Astrocyte (in vitro differentiated cells and primary cell): ENCODE data around the gene HAVCR2. TPM values are rescaled to one million over a fixed set of nuclear protein-coding genes. Genes with fewer than 3 reads are reported as not detected.
A peak's percentile ranks its signal among the peaks of the same experiment; 100 is the strongest.
"Not testable (repeated sequence)": the region's sequence is repeated elsewhere in the genome, so short reads cannot be mapped to it uniquely, and the experiment has no call there.

Experiments used
- DNase-seq: peaks from one replicate; pipeline ENCODE4 v3.0.0-alpha.2; 2010; ENCODE audit warnings: low read depth
- FAIRE-seq: peaks from 2 replicates; lab custom pipeline; 2011; peaks lifted over from hg19 to GRCh38; lab: Jason Lieb, UNC
- H2AFZ ChIP-seq: 2 replicates; pipeline ENCODE4 v1.6.0; 2012; ENCODE audit warnings: low read depth, low read length, inconsistent platforms
- H3K27ac ChIP-seq: 2 replicates; pipeline ENCODE4 v1.5.1; 2011; ENCODE audit warnings: low read depth, low read length, inconsistent platforms
- H3K27me3 ChIP-seq: 2 replicates; pipeline ENCODE4 v1.6.0; 2011; ENCODE audit warnings: low read length, inconsistent platforms; ENCODE audit not compliant: insufficient read depth
- H3K36me3 ChIP-seq: 2 replicates; pipeline ENCODE4 v1.5.1; 2011; ENCODE audit warnings: low read length, inconsistent platforms; ENCODE audit not compliant: insufficient read depth
- H3K4me1 ChIP-seq: 2 replicates; pipeline ENCODE4 v1.5.1; 2011; ENCODE audit warnings: low read length, inconsistent platforms; ENCODE audit not compliant: insufficient read depth
- H3K4me2 ChIP-seq: 2 replicates; pipeline ENCODE4 v1.6.0; 2012; ENCODE audit warnings: low read length, inconsistent platforms
- H3K4me3 ChIP-seq: 2 replicates; pipeline ENCODE4 v1.5.1; 2011; ENCODE audit warnings: low read depth, mild to moderate bottlenecking, low read length, inconsistent platforms; ENCODE audit not compliant: insufficient read depth
- H3K79me2 ChIP-seq: 2 replicates; pipeline ENCODE4 v1.6.0; 2012; ENCODE audit warnings: mild to moderate bottlenecking, low read length, inconsistent platforms; ENCODE audit not compliant: insufficient read depth
- H3K9ac ChIP-seq: 2 replicates; pipeline ENCODE4 v1.6.0; 2012; ENCODE audit warnings: mild to moderate bottlenecking, low read length, inconsistent platforms
- H3K9me3 ChIP-seq: 2 replicates; pipeline ENCODE4 v1.5.1; 2012; ENCODE audit warnings: low read depth, mild to moderate bottlenecking, low read length, inconsistent platforms; ENCODE audit not compliant: insufficient read depth
- H4K20me1 ChIP-seq: 2 replicates; pipeline ENCODE4 v1.6.0; 2012; ENCODE audit warnings: low read length, inconsistent platforms; ENCODE audit not compliant: insufficient read depth
- H3K27ac Mint-ChIP-seq: one replicate; pipeline ENCODE4 v1.8.0; 2021; ENCODE audit warnings: mild to moderate bottlenecking, mixed read lengths; ENCODE audit not compliant: unreplicated experiment
- H3K27me3 Mint-ChIP-seq: one replicate; pipeline ENCODE4 v1.8.0; 2021; ENCODE audit warnings: low read depth, mixed read lengths; ENCODE audit not compliant: unreplicated experiment
- H3K36me3 Mint-ChIP-seq: one replicate; pipeline ENCODE4 v1.8.0; 2021; ENCODE audit warnings: low read depth, mixed read lengths; ENCODE audit not compliant: unreplicated experiment
- H3K4me1 Mint-ChIP-seq: one replicate; pipeline ENCODE4 v1.8.0; 2021; ENCODE audit warnings: low read depth, mixed read lengths; ENCODE audit not compliant: unreplicated experiment
- H3K4me3 Mint-ChIP-seq: one replicate; pipeline ENCODE4 v1.8.0; 2021; ENCODE audit warnings: mild to moderate bottlenecking, moderate library complexity, mixed read lengths; ENCODE audit not compliant: unreplicated experiment
- H3K9me3 Mint-ChIP-seq: one replicate; pipeline ENCODE4 v1.8.0; 2021; ENCODE audit warnings: mild to moderate bottlenecking, mixed read lengths; ENCODE audit not compliant: unreplicated experiment
- EZH2 ChIP-seq: IDR thresholded peaks from 2 replicates; pipeline ENCODE4 v1.6.1; 2012; ENCODE audit warnings: mild to moderate bottlenecking, low read length, inconsistent platforms; ENCODE audit not compliant: insufficient read depth
- total RNA-seq: library from RNA; stranded (reverse); gene quantifications from 2 replicates; pipeline ENCODE4 v1.2.1, GENCODE V29; 2021
- TF ChIP-seq, protein P1 (sequence below): IDR thresholded peaks from 2 replicates; pipeline ENCODE4 v1.5.1; 2011; ENCODE audit warnings: low read depth, mild to moderate bottlenecking, inconsistent platforms, low read length, moderate library complexity; ENCODE audit not compliant: insufficient read depth

HAVCR2 gene
- total RNA-seq, 1 donor from 2014 or later = 7.4 TPM

DNA sequence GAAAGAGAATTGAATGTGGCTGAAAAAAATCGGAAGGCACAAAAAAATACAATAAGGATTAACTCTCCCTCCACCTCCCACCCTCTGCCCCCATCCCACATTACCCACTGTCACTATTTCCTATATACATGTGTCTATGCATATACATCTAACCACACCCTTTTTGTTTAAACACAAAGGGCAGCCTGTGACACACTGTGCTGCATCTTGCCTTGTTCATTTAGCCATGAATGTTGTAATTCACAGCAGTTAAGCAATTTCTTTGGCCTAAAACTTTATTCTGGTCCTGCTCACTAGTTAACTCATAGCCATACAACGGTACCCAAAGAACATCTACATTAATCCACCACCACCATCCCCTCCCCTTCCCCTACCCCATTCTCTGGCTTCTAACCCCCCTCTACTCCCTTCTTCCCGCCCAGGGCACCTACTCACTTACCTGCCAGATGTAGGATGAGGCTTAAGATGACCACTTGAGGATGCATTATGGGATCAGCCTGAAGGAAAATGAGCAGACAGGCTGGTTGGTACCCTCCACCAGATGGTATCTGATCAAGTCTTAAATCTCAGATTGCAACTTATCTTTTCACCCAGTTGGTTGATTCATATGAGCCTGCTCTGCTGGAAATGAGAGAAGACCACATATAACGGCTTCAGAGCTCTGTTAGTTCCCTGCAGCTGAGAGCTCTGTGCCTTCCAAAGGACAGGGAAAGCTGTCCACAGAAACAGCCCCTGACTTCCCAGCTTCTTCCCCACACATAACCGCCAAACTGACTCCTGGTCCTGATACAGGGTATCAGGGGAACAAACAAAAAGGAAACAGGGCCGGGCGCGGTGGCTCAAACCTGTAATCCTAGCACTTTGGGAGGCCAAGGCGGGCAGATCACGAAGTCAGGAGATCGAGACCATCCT, 51.1 kb downstream of the HAVCR2 start:
- H3K9ac ChIP-seq = no peak overlapping the region
- no peak for DNase-seq
- no peak overlapping the region for H3K27ac ChIP-seq
- no peak overlapping the region for H2AFZ ChIP-seq
- no peak overlapping the region for H3K4me2 ChIP-seq
- no peak overlapping the region for H3K27ac Mint-ChIP-seq
- no peak overlapping the region for H3K4me3 ChIP-seq
- H3K9me3 ChIP-seq = no peaks in the 10 kb centered on the region
- no peaks in the 10 kb centered on the region for H3K36me3 Mint-ChIP-seq
- H3K9me3 Mint-ChIP-seq = no peaks in the 10 kb centered on the region
- no peak for FAIRE-seq
- no peaks in the 10 kb centered on the region for H3K4me1 ChIP-seq
- H3K4me1 Mint-ChIP-seq = peaks cover 6% of the 10 kb centered on the region
- no peak for TF ChIP-seq EZH2
- TF ChIP-seq, protein P1, sequence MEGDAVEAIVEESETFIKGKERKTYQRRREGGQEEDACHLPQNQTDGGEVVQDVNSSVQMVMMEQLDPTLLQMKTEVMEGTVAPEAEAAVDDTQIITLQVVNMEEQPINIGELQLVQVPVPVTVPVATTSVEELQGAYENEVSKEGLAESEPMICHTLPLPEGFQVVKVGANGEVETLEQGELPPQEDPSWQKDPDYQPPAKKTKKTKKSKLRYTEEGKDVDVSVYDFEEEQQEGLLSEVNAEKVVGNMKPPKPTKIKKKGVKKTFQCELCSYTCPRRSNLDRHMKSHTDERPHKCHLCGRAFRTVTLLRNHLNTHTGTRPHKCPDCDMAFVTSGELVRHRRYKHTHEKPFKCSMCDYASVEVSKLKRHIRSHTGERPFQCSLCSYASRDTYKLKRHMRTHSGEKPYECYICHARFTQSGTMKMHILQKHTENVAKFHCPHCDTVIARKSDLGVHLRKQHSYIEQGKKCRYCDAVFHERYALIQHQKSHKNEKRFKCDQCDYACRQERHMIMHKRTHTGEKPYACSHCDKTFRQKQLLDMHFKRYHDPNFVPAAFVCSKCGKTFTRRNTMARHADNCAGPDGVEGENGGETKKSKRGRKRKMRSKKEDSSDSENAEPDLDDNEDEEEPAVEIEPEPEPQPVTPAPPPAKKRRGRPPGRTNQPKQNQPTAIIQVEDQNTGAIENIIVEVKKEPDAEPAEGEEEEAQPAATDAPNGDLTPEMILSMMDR = no peak
- H3K4me3 Mint-ChIP-seq = no peak overlapping the region
- no peaks in the 10 kb centered on the region for H3K79me2 ChIP-seq
- H3K27me3 ChIP-seq = no peaks in the 10 kb centered on the region
- no peaks in the 10 kb centered on the region for H3K27me3 Mint-ChIP-seq
- H4K20me1 ChIP-seq = no peaks in the 10 kb centered on the region
- H3K36me3 ChIP-seq = no peaks in the 10 kb centered on the region

DNA sequence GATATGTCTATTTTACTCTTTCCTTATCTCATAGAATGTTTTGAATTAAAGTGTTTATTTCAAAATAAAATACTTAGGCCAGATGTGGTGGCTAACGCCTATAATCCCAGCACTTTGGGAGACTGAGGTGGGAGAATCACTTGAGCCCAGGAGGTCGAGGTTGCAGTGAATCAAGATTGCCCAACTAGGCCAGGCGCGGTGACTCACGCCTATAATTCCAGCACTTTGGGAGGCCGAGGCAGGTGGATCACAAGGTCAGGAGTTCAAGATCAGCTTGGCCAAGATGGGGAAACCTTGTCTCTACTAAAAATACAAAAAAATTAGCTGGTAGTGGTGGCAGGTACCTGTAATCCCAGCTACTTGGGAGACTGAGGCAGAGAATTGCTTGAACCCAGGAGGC, 52.0 kb downstream of the HAVCR2 start:
- H3K4me1 Mint-ChIP-seq, H3K79me2 ChIP-seq, H4K20me1 ChIP-seq, H2AFZ ChIP-seq, H3K27ac Mint-ChIP-seq, H3K36me3 Mint-ChIP-seq, H3K27me3 Mint-ChIP-seq, H3K4me3 Mint-ChIP-seq, FAIRE-seq, H3K4me3 ChIP-seq, H3K27me3 ChIP-seq, H3K9me3 Mint-ChIP-seq, H3K4me2 ChIP-seq, H3K4me1 ChIP-seq, H3K36me3 ChIP-seq, H3K9me3 ChIP-seq, DNase-seq, H3K27ac ChIP-seq, H3K9ac ChIP-seq: not testable (repeated sequence)

DNA sequence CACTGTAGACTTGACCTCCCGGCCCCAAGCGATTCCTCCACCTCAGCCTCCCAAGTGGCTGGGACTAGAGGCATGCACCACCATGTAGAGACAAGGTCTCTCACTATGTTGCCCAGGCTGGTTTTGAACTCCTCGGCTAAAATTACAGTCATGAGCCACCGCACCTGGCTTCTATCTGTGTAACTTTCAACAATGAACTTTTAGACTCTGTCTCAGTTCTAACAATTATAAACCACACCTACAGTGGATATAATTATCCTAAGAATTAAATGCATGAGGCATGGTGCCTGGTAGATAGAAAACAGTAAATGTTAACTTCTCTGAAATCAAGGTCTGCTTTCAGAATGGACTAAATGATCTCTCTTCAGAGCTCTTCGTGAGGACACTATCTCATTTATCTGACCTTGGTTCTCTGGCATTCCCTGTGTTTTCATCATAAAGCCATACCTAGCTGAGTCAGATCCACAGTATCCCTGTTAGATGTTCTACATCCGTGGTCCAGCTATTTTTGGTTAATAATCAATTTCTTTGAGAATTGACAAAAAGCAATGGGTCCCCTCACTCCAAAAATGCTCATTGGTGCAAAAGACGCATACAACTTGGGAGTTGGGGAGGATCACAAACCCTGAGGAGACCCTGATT, 57.1 kb downstream of the HAVCR2 start:
- no peaks in the 10 kb centered on the region for H3K36me3 Mint-ChIP-seq
- no peaks in the 10 kb centered on the region for H4K20me1 ChIP-seq
- no peak for TF ChIP-seq EZH2
- TF ChIP-seq, protein P1 = no peak
- no peaks in the 10 kb centered on the region for H3K36me3 ChIP-seq
- DNase-seq = no peak
- no peaks in the 10 kb centered on the region for H3K9me3 ChIP-seq
- no peak overlapping the region for H3K4me2 ChIP-seq
- H3K27me3 Mint-ChIP-seq = no peaks in the 10 kb centered on the region
- H3K27ac ChIP-seq = no peak overlapping the region
- H3K4me3 Mint-ChIP-seq = no peak overlapping the region
- no peak for FAIRE-seq
- H3K9ac ChIP-seq = no peak overlapping the region
- H3K27ac Mint-ChIP-seq = peak overlapping the region; percentile 93
- H3K79me2 ChIP-seq = no peaks in the 10 kb centered on the region
- peaks cover 36% of the 10 kb centered on the region for H3K4me1 Mint-ChIP-seq
- no peaks in the 10 kb centered on the region for H3K4me1 ChIP-seq
- no peak overlapping the region for H2AFZ ChIP-seq
- no peaks in the 10 kb centered on the region for H3K9me3 Mint-ChIP-seq
- no peak overlapping the region for H3K4me3 ChIP-seq
- no peaks in the 10 kb centered on the region for H3K27me3 ChIP-seq
